ENCODE data around the gene ZNF335. TPM values are rescaled to one million over a fixed set of nuclear protein-coding genes. Genes with fewer than 3 reads are reported as not detected.

The ZNF335 gene, protein sequence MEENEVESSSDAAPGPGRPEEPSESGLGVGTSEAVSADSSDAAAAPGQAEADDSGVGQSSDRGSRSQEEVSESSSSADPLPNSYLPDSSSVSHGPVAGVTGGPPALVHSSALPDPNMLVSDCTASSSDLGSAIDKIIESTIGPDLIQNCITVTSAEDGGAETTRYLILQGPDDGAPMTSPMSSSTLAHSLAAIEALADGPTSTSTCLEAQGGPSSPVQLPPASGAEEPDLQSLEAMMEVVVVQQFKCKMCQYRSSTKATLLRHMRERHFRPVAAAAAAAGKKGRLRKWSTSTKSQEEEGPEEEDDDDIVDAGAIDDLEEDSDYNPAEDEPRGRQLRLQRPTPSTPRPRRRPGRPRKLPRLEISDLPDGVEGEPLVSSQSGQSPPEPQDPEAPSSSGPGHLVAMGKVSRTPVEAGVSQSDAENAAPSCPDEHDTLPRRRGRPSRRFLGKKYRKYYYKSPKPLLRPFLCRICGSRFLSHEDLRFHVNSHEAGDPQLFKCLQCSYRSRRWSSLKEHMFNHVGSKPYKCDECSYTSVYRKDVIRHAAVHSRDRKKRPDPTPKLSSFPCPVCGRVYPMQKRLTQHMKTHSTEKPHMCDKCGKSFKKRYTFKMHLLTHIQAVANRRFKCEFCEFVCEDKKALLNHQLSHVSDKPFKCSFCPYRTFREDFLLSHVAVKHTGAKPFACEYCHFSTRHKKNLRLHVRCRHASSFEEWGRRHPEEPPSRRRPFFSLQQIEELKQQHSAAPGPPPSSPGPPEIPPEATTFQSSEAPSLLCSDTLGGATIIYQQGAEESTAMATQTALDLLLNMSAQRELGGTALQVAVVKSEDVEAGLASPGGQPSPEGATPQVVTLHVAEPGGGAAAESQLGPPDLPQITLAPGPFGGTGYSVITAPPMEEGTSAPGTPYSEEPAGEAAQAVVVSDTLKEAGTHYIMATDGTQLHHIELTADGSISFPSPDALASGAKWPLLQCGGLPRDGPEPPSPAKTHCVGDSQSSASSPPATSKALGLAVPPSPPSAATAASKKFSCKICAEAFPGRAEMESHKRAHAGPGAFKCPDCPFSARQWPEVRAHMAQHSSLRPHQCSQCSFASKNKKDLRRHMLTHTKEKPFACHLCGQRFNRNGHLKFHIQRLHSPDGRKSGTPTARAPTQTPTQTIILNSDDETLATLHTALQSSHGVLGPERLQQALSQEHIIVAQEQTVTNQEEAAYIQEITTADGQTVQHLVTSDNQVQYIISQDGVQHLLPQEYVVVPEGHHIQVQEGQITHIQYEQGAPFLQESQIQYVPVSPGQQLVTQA (N-terminal part only)
- polyA plus RNA-seq (ENCODE audit: insufficient read length in 4 of 4) = 10 to 100 TPM; 11.6 to 17.9 (median 12.5) TPM

DNA sequence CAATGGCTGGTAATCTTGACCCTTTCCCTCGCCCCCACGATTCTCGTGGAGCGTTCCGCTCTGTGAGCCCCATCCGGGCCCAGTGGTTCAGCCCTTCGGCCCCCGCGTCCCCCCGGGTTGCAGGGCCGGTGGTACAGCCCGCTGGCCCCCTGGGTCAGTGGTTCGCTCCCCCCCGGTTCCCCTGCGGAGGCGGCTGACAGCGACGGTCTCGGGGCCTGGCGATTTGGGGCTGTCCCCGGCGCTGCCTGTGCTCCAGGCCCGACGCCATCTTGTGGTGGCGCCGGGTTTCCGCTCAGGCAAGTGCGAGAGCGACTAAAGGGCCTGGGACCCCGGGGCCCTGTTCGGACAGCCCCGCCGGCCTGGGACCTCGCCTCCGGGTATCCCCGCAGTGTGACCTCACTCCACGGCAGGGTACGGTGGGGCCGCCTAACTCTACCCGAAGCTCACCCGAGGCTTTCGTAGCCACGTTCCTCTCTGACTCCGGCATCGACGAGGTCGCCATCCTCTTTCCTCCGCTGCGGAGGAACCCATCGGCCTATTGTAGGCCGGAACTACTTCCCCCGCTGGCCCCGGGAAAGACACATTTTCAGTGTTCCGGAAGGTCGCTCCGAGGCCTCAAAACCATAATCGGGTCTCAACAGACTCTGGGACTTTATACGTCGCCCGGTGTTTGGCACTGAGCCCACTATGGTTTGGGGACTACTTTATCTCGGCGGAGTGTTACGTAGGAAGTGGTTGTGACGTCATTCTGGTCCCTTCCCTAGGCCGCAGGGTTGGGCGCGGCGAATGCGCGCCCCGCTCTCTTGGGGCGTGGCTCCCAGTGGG, at the start of gene ZNF335:
TSS of gene ZNF335 (minus strand) at position 529 of the 825 bp plus-strand sequence. CDS start 793 bp downstream, outside the sequence.
- DNase-seq (ENCODE audit: low read depth in 4 of 4, low spot score in 3 of 4) = peak; percentile 95 to 97 (median 96)

DNA sequence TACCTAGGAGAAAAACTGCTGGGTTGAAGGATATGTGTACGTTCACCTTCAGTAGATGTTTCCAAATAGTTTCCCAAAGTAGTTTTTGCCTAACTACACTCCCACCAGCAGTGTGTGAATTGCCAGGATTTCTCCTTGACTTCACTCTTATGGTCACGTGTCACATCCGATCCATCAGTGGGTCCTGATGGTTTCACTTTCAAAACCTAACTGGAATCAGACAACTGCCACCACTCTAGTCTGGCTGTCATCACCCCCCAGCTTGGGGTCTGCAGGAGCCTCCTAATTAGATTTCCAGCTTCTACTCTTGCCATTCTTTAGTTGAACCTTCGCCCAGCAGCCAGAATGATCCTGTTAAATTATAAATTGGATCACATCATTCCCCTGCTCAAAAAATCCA, 48.6 kb upstream of the ZNF335 start:
- DNase-seq (ENCODE audit: low read depth in 4 of 4, low spot score in 3 of 4) = no peak

DNA sequence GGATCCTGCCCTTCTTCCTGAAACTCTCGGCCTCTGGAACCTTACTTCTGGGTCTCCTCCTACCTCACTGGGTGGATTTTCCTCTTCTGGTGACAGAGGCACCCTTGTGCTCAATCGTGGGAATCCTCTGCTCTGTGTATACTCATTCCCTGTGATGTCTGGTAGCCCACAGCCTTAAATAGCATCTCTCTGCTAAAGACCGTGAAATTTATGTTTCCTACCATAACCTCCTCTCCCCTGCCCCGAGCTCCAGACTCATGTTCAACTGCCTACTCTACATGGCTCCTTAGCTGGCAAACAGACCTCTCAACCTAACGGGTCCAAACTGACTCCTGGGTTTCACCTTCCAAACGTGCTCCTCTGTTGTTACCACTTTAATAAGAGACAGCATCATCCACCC, 46.6 kb upstream of the ZNF335 start:
- DNase-seq (ENCODE audit: low read depth in 4 of 4, low spot score in 3 of 4) = no peak

DNA sequence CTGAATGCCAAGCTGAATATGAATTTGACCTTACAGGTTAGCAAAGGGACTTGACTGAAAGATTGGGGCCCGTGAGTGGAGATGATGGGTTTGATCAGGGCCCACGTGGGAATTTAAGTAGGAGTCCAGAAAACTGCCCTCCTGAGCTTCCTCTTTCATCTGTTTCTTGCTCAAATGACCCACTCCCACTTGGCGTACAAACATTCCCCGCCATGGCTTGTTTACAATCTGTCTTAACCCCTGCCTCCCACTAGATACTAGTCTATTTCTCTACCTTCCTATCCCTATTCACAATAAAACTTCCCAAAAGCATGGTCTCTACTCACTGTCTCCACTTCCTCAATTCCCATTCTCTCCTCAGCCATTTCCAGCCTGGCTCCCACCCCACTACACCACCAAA, 46.1 kb upstream of the ZNF335 start:
- no peak for DNase-seq (ENCODE audit: low read depth in 4 of 4, low spot score in 3 of 4)

DNA sequence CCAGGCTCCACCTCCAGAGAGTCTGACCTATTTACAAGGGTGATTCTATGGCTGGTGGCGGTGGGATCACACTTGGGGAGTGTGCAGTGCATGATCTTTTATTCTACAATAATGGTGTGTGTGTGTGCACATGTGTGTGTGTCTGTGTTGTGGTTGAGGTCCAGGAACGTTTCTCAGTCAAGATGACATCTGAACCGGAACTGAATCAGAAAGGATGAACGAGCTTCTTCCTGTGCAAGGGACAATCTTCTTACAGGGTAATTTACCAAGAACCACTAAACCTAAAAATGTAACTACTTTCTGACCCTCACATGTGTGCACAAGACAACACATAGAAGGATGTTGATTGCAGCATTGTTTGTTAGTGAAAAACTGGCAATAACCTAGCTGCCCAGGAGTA, 45.3 kb upstream of the ZNF335 start:
- DNase-seq (ENCODE audit: low read depth in 4 of 4, low spot score in 3 of 4) = no peak

DNA sequence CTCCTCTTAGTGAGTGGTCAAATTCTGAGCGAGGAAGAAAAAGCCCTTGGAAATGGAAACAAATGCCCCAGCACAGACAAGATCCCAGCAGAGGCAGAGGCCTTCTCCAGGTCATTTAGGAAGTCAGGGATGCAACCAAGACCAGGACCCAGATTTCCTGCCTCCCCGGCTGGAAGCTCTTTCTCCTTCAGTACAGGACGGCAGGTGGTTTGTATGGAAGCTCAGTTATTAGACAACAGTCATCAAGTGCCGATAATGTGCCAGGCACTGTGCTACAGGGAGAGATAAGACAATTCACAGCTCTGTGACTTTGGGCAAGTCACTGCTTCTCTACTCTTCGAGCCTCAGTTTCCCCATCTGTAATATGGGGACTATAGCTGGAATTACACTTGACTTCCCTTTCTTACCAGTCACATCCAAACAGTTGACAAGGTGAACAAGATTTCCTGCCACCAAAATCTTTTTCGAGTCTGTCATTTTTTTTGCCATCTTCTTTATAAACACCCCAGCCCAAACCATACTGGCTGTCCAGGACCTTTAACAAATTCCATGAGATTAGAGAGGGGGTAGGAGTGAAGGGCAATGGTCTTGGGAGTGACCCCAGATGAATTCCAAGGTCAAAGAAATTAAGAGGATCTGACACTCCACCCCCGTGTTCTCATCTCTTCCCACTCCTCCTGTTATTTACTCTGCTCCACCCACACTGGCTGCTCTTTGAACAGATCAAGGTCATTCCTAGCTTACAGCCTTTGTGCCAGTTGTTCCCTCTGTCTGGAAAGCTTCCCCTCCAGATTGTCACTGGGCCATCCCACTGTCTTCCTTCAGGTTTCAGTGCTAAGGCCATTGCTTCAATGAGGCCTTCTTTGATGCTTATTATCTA, 42.8 kb upstream of the ZNF335 start:
- DNase-seq (ENCODE audit: low read depth in 4 of 4, low spot score in 3 of 4) = no peak

DNA sequence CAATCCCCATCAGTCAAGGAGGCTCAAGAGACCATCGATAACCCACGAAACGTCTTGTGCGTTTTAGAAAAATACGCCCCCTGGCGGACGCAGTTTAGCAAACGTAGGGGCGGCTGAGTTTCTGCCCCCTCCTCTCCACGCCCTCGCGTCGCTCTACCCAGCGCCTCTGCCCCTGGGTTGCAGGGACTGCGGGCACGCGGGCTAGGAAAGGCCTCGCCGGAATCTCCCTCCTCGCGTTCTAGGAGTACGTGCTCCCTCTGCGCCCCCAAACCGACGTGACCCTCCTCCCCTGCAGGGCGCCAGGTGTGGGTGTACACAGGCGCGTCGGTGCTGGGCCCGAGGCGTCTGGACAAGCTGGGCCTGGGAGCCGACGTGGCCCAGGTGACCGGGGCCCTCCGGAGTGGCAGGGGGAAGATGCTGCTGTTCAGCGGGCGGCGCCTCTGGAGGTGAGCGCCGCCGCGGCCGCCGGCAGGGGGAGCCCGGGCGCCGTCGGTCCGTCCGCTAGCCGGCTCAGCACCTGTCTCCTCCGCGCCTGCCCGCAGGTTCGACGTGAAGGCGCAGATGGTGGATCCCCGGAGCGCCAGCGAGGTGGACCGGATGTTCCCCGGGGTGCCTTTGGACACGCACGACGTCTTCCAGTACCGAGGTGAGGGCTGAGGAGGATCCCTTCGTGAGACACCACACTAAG, 42.0 kb upstream of the ZNF335 start:
- DNase-seq (ENCODE audit: low read depth in 4 of 4, low spot score in 3 of 4) = no peak

DNA sequence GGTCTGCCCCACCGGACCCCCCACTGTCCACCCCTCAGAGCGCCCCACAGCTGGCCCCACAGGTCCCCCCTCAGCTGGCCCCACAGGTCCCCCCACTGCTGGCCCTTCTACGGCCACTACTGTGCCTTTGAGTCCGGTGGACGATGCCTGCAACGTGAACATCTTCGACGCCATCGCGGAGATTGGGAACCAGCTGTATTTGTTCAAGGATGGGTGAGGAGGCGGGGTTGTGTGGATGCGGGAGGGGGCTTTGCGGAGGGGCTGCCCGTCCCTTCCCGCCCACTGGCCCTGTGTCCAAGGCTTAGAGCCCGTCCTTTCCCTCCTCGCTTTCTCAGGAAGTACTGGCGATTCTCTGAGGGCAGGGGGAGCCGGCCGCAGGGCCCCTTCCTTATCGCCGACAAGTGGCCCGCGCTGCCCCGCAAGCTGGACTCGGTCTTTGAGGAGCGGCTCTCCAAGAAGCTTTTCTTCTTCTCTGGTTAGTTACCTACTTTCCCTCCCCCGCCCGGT, 41.4 kb upstream of the ZNF335 start:
- no peak for DNase-seq (ENCODE audit: low read depth in 4 of 4, low spot score in 3 of 4)

DNA sequence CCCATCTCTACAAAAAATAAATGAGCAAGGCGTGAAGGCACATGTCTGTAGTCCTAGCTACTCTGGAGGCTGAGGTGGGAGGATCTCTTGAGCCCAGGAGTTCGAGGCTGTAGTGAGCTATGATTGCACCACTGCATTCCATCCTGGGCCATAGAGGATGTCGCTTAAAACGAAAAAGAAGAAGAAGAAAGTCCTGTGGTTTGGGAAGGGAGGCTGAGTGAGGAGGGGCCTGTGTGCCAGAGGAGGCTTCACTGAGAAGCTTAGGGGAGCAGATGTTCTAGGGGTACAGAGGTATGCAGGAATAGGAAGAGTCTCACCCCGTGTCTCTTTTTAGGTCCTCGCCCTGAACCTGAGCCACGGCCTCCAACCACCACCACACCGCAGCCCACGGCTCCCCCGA, 40.9 kb upstream of the ZNF335 start:
- DNase-seq (ENCODE audit: low read depth in 4 of 4, low spot score in 3 of 4) = no peak

DNA sequence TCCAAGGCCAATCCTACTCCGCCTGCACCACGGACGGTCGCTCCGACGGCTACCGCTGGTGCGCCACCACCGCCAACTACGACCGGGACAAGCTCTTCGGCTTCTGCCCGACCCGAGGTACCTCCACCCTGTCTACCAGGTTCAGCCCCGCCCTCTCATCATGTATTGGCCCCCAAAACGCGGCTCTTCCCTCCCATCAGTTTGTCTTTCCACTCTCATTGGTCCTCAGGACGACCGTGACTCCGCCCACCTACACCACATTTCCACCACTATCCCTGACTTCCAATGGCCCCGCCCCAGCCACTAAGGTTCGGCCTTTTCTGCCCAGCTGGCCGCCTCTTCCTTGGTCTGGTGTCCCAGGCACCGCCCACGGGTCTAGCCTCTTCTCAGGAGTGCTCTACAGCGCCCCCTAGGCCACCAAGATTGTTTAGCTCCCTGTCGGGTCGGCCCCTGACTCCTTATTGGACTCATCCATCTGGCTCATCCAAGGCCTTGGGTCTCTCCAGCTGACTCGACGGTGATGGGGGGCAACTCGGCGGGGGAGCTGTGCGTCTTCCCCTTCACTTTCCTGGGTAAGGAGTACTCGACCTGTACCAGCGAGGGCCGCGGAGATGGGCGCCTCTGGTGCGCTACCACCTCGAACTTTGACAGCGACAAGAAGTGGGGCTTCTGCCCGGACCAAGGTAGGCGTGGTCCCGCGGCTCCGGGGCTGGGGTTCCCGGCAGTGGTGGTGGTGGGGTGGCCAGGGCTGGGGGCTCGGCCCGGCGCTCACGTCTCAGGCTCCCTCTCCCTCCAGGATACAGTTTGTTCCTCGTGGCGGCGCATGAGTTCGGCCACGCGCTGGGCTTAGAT, 39.9 kb upstream of the ZNF335 start:
- DNase-seq (ENCODE audit: low read depth in 4 of 4, low spot score in 3 of 4) = no peak

DNA sequence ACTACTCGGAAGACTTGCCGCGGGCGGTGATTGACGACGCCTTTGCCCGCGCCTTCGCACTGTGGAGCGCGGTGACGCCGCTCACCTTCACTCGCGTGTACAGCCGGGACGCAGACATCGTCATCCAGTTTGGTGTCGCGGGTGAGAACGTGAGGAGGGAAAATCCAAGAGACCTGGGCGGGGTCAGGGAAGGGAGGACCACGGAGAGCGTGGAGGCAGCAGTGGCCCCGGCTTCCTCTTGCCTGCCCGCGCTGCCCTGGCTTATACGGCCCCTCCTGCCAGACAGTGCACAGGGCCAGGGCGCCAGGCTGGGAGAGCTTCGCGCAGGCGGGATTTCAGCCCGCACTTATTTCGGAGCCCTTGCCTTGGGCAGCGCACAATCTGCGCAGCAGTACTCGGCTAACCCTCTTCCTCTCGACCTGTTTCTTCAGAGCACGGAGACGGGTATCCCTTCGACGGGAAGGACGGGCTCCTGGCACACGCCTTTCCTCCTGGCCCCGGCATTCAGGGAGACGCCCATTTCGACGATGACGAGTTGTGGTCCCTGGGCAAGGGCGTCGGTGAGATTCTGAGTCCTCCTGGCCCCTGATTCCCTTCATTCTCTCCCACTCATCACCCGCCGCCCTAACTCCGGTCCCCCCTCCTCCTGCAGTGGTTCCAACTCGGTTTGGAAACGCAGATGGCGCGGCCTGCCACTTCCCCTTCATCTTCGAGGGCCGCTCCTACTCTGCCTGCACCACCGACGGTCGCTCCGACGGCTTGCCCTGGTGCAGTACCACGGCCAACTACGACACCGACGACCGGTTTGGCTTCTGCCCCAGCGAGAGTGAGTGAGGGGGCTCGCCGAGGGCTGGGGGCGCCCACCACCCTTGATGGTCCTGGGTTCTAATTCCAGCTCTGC, 38.7 kb upstream of the ZNF335 start:
- no peak for DNase-seq (ENCODE audit: low read depth in 4 of 4, low spot score in 3 of 4)

DNA sequence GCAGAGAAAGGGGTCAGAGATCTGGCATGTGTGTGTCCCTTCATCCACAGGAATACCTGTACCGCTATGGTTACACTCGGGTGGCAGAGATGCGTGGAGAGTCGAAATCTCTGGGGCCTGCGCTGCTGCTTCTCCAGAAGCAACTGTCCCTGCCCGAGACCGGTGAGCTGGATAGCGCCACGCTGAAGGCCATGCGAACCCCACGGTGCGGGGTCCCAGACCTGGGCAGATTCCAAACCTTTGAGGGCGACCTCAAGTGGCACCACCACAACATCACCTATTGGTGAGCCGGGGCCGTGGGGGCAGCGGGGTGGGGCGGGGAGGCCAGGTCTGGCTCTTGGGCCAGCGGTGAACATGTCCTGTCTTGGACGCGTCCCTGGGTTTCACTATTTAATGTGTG, 37.8 kb upstream of the ZNF335 start:
- no peak for DNase-seq (ENCODE audit: low read depth in 4 of 4, low spot score in 3 of 4)

DNA sequence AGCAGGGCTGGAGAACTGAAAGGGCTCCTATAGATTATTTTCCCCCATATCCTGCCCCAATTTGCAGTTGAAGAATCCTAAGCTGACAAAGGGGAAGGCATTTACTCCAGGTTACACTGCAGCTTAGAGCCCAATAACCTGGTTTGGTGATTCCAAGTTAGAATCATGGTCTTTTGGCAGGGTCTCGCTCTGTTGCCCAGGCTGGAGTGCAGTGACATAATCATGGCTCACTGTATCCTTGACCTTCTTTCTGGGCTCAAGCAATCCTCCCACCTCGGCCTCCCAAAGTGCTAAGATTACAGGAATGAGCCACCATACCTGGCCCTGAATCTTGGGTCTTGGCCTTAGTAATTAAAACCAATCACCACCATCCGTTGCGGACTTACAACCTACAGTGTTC, 35.7 kb upstream of the ZNF335 start:
- no peak for DNase-seq (ENCODE audit: low read depth in 4 of 4, low spot score in 3 of 4)

DNA sequence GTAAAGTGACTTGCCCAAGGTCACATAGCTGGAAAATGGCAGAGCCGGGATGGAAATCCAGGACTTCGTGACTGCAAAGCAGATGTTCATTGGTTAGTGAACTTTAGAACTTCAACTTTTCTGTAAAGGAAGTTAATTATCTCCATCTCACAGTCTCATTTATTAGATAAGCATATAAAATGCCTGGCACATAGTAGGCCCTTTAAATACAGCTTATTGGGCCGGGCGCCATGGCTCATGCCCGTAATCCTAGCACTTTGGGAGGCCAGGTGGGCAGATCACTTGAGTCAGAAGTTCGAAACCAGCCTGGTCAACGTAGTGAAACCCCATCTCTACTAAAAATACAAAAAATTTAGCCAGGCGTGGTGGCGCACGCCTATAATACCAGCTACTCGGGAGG, 35.0 kb upstream of the ZNF335 start:
- DNase-seq (ENCODE audit: low read depth in 4 of 4, low spot score in 3 of 4) = no peak

DNA sequence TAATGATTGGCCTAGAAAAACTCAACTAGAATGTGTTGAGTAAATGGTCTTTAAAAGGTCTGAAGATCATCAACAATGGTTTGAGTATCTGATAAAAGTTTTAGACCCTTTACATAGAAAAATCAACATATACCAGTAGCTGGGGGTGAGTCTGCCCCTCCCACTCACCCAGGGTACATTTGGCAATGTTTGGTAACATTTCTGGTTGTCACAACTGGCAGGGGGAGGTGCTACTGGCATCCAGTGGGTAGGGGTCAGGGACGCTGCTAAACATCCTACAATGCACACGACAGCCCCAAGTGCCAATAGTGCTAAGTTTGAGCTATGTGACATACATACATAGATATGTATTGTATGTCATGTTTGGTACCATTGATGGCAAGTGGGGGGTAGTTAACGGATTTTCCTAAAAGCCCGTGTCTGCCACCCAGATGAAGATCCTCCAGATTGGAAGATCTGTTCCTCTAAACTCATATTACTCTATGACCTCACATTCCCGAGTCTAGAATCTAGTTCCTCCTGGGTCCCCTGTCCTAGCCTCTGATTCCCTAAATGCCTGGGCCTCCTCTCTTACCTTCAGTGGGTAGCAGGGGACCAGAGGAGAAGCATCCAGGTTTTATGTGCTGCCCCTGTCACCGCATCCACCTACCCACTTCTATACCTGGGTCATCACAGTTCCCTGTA, 34.2 kb upstream of the ZNF335 start:
- DNase-seq (ENCODE audit: low read depth in 4 of 4, low spot score in 3 of 4) = no peak

All from left renal pelvis (tissue), 4 donors.